Measurements from ENCODE around the gene NOXO1. TPM values are rescaled to one million over a fixed set of nuclear protein-coding genes. Genes with fewer than 3 reads are reported as not detected.
A peak's percentile ranks its signal among the peaks of the same experiment; 100 is the strongest.
"Not testable (repeated sequence)": the region's sequence is repeated elsewhere in the genome, so short reads cannot be mapped to it uniquely, and the experiment has no call there.

The NOXO1 gene
- total RNA-seq, 2 donors from 2014 or later: 0.30 TPM; not detected in 1

DNA sequence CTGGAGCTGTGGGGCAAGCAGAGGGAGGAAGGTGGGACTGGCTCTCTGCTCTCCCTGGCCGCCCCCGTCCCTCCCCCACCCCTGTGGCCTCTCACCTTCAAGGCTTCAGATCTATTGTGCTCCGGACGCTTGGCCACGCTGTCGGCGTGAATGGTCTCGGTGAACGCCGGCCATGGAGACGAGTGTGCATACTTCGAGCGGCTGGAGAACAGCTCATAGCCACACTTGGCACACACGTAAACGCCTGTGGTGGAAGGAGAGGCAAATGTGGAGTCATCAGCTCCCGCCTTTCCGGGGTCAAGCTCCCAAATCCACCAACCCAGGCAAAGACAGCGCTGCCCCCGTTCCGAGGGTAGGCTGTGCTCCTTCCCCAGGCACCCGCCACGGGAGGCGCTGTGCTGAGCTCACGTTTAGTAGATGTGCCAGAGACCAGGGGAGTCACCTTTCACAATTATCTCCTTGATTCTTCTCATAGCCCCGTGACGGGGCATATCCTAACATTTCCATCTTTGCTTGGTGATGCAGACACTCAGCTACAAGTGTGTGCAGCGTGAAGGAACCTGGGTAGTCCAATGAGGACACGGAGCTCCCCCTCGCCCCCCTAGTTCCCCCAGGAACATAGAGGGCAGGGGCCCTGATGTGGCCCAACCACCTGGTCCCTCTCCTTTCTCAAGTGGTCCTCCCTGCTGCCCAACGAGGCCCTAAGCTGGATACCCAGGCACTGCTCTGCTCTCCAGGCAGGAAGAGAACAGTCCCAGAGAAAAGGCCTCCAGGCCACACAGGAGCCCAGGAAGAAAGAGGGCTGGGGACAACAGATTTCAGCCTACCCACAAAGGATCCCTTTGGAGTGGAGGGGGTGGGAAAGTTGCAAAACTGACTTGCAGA, 39.9 kb downstream of the NOXO1 start:
- peak overlapping the region in 1 of 2 donors; percentile 82 for H3K4me3 ChIP-seq
- DNase-seq (ENCODE audit: low spot score): no peak

DNA sequence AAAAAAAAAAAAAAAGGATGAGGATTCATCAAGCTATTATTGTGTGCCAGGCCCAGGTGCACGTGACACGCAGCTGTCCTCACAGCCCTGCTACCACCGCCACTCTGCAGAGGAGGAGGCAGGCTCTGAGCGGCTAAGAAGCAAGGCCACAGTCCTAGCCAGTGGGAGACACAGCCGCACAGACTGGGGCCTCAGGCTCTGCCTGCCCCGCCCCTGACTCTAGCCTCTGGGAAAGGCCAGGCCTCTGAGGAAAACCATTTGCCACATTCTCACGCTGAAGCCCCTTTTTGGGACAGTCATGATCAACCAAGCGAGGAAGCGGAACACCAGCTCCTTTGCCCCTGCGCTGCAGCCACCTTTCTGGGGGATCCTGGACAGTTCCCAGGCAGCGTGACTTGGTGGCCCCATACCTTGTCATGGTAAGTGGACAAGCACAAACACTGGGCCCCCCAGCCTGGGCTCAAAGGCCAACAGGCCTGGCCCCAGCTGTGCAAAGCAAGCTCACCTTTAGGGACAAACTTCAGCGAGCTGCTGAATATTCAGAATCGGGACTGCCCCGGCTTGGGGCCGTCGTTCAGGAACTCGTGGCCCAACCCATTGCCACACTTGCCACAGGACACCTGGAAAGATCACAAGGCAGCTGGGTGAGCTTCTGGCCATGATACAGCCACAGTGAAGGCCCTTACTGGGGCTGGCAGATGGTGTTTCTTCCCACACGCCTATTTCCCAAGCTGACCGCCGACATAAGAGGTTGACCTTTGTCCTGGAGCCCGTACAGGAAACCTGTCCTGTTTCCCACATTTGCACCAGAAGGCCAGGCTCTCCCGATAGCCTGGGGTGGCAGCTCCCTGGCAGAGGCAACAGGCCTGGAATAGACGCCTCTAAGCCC, 40.8 kb downstream of the NOXO1 start:
- TF ChIP-seq, protein P1, sequence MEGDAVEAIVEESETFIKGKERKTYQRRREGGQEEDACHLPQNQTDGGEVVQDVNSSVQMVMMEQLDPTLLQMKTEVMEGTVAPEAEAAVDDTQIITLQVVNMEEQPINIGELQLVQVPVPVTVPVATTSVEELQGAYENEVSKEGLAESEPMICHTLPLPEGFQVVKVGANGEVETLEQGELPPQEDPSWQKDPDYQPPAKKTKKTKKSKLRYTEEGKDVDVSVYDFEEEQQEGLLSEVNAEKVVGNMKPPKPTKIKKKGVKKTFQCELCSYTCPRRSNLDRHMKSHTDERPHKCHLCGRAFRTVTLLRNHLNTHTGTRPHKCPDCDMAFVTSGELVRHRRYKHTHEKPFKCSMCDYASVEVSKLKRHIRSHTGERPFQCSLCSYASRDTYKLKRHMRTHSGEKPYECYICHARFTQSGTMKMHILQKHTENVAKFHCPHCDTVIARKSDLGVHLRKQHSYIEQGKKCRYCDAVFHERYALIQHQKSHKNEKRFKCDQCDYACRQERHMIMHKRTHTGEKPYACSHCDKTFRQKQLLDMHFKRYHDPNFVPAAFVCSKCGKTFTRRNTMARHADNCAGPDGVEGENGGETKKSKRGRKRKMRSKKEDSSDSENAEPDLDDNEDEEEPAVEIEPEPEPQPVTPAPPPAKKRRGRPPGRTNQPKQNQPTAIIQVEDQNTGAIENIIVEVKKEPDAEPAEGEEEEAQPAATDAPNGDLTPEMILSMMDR (IDR thresholded peaks at IDR 0.05): no peak
- H3K36me3 ChIP-seq: peaks cover 30% of the 10 kb centered on the region
- no peaks in the 10 kb centered on the region for H3K9me3 ChIP-seq
- no peaks in the 10 kb centered on the region for H3K27me3 ChIP-seq
- no peak overlapping the region for H3K27ac ChIP-seq
- peaks cover 0 to 19% of the 10 kb centered on the region in 2 donors for H3K4me1 ChIP-seq
- DNase-seq (ENCODE audit: low spot score): no peak
- no peak overlapping the region for H3K4me3 ChIP-seq

More for the DNA sequence above, 39.9 kb downstream of the NOXO1 start:
- Histone ChIP-seq H3K27me3 (no peaks in the 10 kb centered on the region), H3K4me1 (peaks cover 0 to 19% of the 10 kb centered on the region in 2 donors), H3K36me3 (peaks cover 30% of the 10 kb centered on the region), H3K9me3 (no peaks in the 10 kb centered on the region), H3K27ac (peak overlapping the region in 1 of 2 donors; percentile 80)
- TF ChIP-seq, protein P1 (IDR thresholded peaks at IDR 0.05): no peak

DNA sequence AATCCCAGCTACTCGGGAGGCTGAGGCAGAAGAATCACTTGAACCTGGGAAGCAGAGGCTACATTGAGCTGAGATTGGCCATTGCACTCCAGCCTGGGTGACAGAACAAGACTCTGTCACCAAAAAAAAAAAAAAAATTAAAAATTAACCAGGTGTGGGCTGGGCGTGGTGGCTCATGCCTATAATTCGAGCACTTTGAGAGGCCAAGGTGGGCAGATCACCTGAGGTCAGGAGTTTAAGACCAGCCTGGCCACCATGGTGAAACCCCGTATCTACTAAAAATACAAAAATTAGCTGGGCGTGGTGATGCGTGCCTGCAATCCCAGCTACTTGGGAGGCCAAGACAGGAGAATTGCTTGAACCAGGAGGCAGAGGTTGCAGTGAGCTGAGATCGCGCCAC, 41.4 kb downstream of the NOXO1 start:
- not testable (repeated sequence) for H3K27me3 ChIP-seq; H3K4me3 ChIP-seq; H3K27ac ChIP-seq; DNase-seq (ENCODE audit: low spot score); H3K9me3 ChIP-seq
- Histone ChIP-seq H3K4me1 (peaks cover 0 to 19% of the 10 kb centered on the region in 2 donors), H3K36me3 (peaks cover 30% of the 10 kb centered on the region)

DNA sequence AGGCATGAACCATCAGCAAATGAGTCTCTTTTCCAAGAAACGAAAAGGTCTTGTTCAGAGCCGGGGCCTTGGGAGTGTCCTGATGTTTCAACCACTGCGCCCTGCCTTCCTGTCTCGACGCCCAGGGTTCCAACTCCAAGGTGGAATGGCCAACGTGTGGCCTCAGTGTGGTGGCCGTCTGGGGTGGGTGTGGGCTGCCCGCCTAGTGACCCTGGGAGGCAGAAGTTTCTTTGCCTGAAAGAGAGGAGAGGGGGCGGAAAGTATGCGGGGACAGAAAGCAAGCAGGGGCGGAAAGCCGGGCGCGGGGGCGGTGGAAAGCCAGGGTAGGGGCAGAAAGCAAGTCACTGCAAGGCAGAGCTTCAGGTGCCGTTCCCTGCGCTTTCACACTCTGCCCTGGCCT, 42.4 kb downstream of the NOXO1 start:
- Histone ChIP-seq H3K4me1 (peaks cover 0 to 19% of the 10 kb centered on the region in 2 donors), H3K4me3 (no peak overlapping the region), H3K27ac (no peak overlapping the region), H3K27me3 (no peaks in the 10 kb centered on the region), H3K9me3 (no peaks in the 10 kb centered on the region), H3K36me3 (peaks cover 30% of the 10 kb centered on the region)
- TF ChIP-seq, protein P1 (IDR thresholded peaks at IDR 0.05): no peak
- no peak for DNase-seq (ENCODE audit: low spot score)

DNA sequence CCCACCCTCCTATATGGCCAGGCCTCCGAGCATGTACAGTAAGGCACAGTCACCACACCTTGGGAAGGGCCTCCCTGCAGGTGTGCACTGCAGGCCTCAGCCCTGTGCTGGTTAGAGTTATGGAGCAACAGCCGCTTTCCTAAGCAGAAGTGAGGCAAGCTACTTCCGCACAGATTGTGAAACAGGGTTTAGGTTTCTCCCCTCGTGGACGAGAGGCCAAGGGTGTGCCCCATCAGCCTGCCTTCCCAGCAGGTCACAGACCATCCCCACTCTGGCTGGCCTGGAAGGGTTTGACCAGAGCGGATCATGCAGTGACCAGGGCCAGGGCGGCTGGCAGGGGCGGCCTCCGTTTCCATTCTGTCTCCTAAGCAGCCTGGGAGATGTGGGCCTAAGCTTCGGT, 43.0 kb downstream of the NOXO1 start:
- Histone ChIP-seq H3K9me3 (no peaks in the 10 kb centered on the region), H3K27ac (no peak overlapping the region), H3K36me3 (peaks cover 30% of the 10 kb centered on the region), H3K4me3 (no peak overlapping the region), H3K4me1 (peaks cover 0 to 14% of the 10 kb centered on the region in 2 donors), H3K27me3 (no peaks in the 10 kb centered on the region)
- TF ChIP-seq, protein P1 (IDR thresholded peaks at IDR 0.05): no peak
- DNase-seq (ENCODE audit: low spot score): no peak
